Measurements from ENCODE around the gene ELMO1.

DNA sequence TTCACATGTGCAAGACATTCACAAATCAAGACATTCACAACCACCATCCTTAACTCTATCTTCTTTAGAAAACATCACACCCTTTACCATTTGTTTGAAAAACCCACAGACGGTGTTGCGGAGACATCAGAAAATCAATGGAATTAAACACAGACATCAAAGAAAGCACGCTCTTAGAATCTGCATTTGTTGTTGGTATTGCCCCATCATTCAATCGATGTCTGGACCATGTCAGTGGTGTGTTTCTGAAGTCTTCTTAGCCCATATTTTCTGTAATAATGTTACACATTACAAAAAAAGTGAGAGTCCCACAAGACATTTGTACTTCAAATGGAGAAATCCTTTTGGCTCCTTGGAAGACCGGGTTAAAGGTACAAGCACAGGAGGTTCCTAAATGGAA, 550.5 kb downstream of the ELMO1 start:
- no peak for TF ChIP-seq POLR2A (IDR thresholded peaks at IDR 0.05; ENCODE audit: low read depth, low read length)
- no peak for TF ChIP-seq POLR2AphosphoS5 (IDR thresholded peaks at IDR 0.05; ENCODE audit: low read depth, low read length)
- TF ChIP-seq TAF1 (IDR thresholded peaks at IDR 0.05; ENCODE audit: borderline replicate concordance, low read depth, low read length) = no peak

All from GM12892 (cell line).